K562 (cell line): ENCODE results near the gene GDAP1L1. TPM values are rescaled to one million over a fixed set of nuclear protein-coding genes. Genes with fewer than 3 reads are reported as not detected.
A peak's percentile ranks its signal among the peaks of the same experiment; 100 is the strongest.

Experiments used
- BDP1 ChIP-seq: IDR thresholded peaks from 3 replicates; pipeline ENCODE4 v1.6.1; 2011; ENCODE audit not compliant: insufficient read length, insufficient read depth
- BRF2 ChIP-seq: IDR thresholded peaks from 3 replicates; pipeline ENCODE4 v1.6.1; 2011; ENCODE audit warnings: borderline replicate concordance, mild to moderate bottlenecking; ENCODE audit not compliant: insufficient read length, insufficient read depth
- E2F4 ChIP-seq: sonication (generic); formaldehyde crosslinking; IDR thresholded peaks from 2 replicates; pipeline ENCODE4 v1.8.0; 2022; ENCODE audit warnings: mild to moderate bottlenecking, low read depth, missing genetic modification reagents
- E2F5 ChIP-seq: sonication (generic); formaldehyde crosslinking; IDR thresholded peaks from 2 replicates; pipeline ENCODE4 v1.8.0; 2022; ENCODE audit warnings: mild to moderate bottlenecking, missing genetic modification reagents
- EZH2 ChIP-seq: IDR thresholded peaks from 2 replicates; pipeline ENCODE4 v1.6.1; 2012; ENCODE audit warnings: low read depth, mild to moderate bottlenecking, inconsistent platforms, low read length, borderline replicate concordance
- FOSL1 ChIP-seq: fragments of 200-800 bp; sonication (Bioruptor generic); conservative IDR thresholded peaks from 2 replicates; pipeline ENCODE4 v1.6.1; 2016; ENCODE audit warnings: missing genetic modification characterization, missing compliant biosample characterization
- GTF3C2 ChIP-seq: IDR thresholded peaks from 3 replicates; pipeline ENCODE4 v1.6.1; 2011; ENCODE audit warnings: borderline replicate concordance, mild to moderate bottlenecking, moderate library complexity; ENCODE audit not compliant: insufficient read length; ENCODE audit errors: extremely low read depth
- KLF13 ChIP-seq: fragments of 450-650 bp; IDR thresholded peaks from 2 replicates; pipeline ENCODE4 v1.6.1; 2016; ENCODE audit warnings: missing genetic modification characterization, low read depth, mild to moderate bottlenecking, missing compliant biosample characterization, moderate library complexity, borderline replicate concordance
- KLF6 ChIP-seq: fragments of 250-450 bp; sonication (Bioruptor Pico); IDR thresholded peaks from 2 replicates; pipeline ENCODE4 v1.4.0; 2020; ENCODE audit warnings: mild to moderate bottlenecking, moderate library complexity, borderline replicate concordance
- NFATC3 ChIP-seq: fragments of 450-650 bp; IDR thresholded peaks from 2 replicates; pipeline ENCODE4 v1.6.1; 2017; ENCODE audit warnings: mild to moderate bottlenecking
- SAP30 ChIP-seq: fragments of 200-600 bp; sonication (generic); IDR thresholded peaks from 2 replicates; pipeline ENCODE4 v1.6.1; 2012; ENCODE audit warnings: borderline replicate concordance, low read depth, mild to moderate bottlenecking, moderate library complexity, low read length, control low read depth, inconsistent platforms; ENCODE audit not compliant: insufficient read depth, poor library complexity, severe bottlenecking
- SMARCA5 ChIP-seq: fragments of 450-650 bp; IDR thresholded peaks from 2 replicates; pipeline ENCODE4 v1.6.1; 2016
- THRA ChIP-seq: fragments of 450-650 bp; IDR thresholded peaks from 2 replicates; pipeline ENCODE4 v1.6.1; 2017; ENCODE audit warnings: mild to moderate bottlenecking, moderate library complexity
- TRIM24 ChIP-seq, 2 experiments: fragments of 450-650 bp; IDR thresholded peaks; 2 replicates each; pipeline ENCODE4 v1.6.1; 2016
- U2AF2 ChIP-seq: fragments of 200-400 bp; formaldehyde crosslinking; optimal IDR thresholded peaks from 2 replicates; pipeline ENCODE3; 2017; ENCODE audit warnings: low read depth, mild to moderate bottlenecking, low read length
- ZNF830 ChIP-seq: fragments of 250-450 bp; sonication (Bioruptor Pico); IDR thresholded peaks from 2 replicates; pipeline ENCODE4 v1.5.0; 2021; ENCODE audit warnings: mild to moderate bottlenecking
- polyA plus RNA-seq, 8 experiments: library from polyadenylated mRNA; depleted of rRNA in 4 of 8; stranded (reverse) in 5 of 8; unstranded in 3 of 8; fragments of >200 nt; fragmentation: Nextera tagmentation in 2 of 8; fragmentation: Illumina TruSeq in 1 of 8; extraction: Ambion mirVana in 2 of 8; extraction: Trizol in 1 of 8; gene quantifications; 2 replicates each; pipeline versions ENCODE4 v1.2.1 to v1.2.3, GENCODE V29; 2011 to 2014; ENCODE audit warnings: inconsistent platforms in 1 of 8, missing spikeins in 1 of 8
- total RNA-seq, 7 experiments: library from RNA; depleted of rRNA in 6 of 7; stranded (reverse); fragments of >200 nt in 6 of 7; fragmentation: Illumina TruSeq in 2 of 7; extraction: Trizol in 2 of 7; gene quantifications; 2 replicates each; pipeline versions ENCODE4 v1.2.1 to v1.2.3, GENCODE V29; 2011 to 2021; ENCODE audit warnings: low replicate concordance in 1 of 7
- TF ChIP-seq, protein P1 (sequence below): sonication (generic); formaldehyde crosslinking; IDR thresholded peaks from 2 replicates; pipeline ENCODE4 v1.8.0; 2022; ENCODE audit warnings: missing genetic modification reagents, mild to moderate bottlenecking, borderline replicate concordance

The GDAP1L1 gene
- total and polyA plus RNA-seq, 9 of the 15 experiments (the other 6 are each of a cell fraction or from before 2014, with no cell fraction given), result 0.06 to 0.40 (median 0.19) TPM; not detected in 5

DNA sequence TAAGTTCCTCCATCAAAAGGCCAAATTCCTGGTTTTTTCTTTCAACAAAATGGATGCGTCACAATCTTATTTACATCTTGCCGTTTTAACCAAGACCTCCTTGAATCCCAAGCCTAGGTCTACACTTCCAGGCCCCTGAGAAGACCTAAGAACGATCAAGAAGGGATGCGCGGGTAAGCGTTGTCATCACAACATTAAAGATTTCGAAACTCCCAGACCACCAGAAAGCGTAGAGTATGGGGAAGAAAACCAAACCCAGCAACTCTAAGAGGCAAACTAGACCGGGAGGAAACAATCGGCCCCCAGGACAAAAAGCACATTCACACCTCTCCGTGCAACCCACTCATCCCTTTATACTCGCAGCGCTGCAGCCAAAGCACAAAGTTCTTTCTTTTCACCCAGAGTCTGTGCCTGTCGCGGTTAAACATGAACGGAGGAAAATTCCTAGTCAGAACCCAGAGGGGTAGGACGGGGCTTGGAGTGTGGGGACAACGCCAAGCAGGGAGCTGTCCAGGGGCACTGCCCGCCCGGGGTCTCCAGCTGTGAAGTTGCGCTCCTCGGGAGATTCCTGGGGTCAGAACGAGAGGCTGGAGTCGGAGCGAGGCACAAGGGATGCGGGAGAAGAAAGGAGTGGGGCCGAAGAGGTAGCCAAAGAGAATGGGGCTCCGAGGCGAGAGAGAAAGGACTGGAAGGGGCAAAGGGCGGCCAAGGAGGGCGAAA lies 37.3 kb upstream of the GDAP1L1 start (continued):
- TF ChIP-seq, protein P1, sequence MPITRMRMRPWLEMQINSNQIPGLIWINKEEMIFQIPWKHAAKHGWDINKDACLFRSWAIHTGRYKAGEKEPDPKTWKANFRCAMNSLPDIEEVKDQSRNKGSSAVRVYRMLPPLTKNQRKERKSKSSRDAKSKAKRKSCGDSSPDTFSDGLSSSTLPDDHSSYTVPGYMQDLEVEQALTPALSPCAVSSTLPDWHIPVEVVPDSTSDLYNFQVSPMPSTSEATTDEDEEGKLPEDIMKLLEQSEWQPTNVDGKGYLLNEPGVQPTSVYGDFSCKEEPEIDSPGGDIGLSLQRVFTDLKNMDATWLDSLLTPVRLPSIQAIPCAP (CRISPR knock-in tag), result 0 out of 2 replicates have a peak, but pooled peaks have one; percentile 29
- no peak for TF ChIP-seq BRF2
- TF ChIP-seq NFATC3, result no peak
- no peak for TF ChIP-seq SMARCA5
- TF ChIP-seq SAP30, result peak; percentile 43
- TF ChIP-seq KLF13, result no peak
- no peak for TF ChIP-seq U2AF2
- TF ChIP-seq EZH2, result no peak
- TF ChIP-seq BDP1, result no peak
- no peak for TF ChIP-seq FOSL1 (tag)
- TF ChIP-seq GTF3C2, result no peak
- no peak for TF ChIP-seq THRA
- 0 out of 2 replicates have a peak, but pooled peaks have one; percentile 23 for TF ChIP-seq E2F5 (CRISPR knock-in tag)
- TF ChIP-seq TRIM24 (IDR thresholded peaks at IDR 0.05), result no peak
- no peak for TF ChIP-seq ZNF830 (CRISPR knock-in tag)
- TF ChIP-seq E2F4 (CRISPR knock-in tag), result no peak
- TF ChIP-seq KLF6, result no peak
